GM10266 (cell line): ENCODE measurements around the gene C10orf71.

Experiments
- DNase-seq: peaks from one replicate; pipeline ENCODE4 v3.0.0; 2012; ENCODE audit errors: extremely low spot score
- TF ChIP-seq, protein P1 (sequence below): IDR thresholded peaks from 2 replicates; pipeline ENCODE4 v1.5.1; 2012; ENCODE audit warnings: mild to moderate bottlenecking, low read depth; ENCODE audit not compliant: control insufficient read depth, insufficient read depth; ENCODE audit errors: missing control alignments

C10orf71 gene

GRCh38 chr10:49300140-49300974 lies 1.4 kb downstream of the C10orf71 start:
- no peak for DNase-seq
- TF ChIP-seq, protein P1, sequence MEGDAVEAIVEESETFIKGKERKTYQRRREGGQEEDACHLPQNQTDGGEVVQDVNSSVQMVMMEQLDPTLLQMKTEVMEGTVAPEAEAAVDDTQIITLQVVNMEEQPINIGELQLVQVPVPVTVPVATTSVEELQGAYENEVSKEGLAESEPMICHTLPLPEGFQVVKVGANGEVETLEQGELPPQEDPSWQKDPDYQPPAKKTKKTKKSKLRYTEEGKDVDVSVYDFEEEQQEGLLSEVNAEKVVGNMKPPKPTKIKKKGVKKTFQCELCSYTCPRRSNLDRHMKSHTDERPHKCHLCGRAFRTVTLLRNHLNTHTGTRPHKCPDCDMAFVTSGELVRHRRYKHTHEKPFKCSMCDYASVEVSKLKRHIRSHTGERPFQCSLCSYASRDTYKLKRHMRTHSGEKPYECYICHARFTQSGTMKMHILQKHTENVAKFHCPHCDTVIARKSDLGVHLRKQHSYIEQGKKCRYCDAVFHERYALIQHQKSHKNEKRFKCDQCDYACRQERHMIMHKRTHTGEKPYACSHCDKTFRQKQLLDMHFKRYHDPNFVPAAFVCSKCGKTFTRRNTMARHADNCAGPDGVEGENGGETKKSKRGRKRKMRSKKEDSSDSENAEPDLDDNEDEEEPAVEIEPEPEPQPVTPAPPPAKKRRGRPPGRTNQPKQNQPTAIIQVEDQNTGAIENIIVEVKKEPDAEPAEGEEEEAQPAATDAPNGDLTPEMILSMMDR, result no peak

DNA sequence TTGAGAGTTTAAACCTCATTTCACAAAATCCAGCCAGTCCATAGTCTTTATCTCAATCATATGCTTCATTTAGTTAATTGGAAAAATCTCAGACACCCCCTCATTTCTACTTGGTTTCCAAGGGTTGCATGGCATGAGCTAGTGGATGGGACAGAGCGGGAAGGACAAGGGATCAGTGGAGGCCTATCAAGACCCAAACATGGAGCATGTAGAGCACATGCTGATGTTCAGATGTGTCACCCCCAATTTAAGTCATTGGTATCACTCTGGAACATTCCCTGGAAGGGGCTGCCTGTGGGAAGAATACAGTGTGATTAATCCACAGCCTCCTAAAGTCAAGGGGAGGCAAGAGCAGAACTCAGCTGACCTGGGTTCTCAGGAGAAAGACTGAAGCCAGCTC lies 2.3 kb downstream of the C10orf71 start:
- no peak for DNase-seq
- TF ChIP-seq, protein P1, result no peak

DNA sequence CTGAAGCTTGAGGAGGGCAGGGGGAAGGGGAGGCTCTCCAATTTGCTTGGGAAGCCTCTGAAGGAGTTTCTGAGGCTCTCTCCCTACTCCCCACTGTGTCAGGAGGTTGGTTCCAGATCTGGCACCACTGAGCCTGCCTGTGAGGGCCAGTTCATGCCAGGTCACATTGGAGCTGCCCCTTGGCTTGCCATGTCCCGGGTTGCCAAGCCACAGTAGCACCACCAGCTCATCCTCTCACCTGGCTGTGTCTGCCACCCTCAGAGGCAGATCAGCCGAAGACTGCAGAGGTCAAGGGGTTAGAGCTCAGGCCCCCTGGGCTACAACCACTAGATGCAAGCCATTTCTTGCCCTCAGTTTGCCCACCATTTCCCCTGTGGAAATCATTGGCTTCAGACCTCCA lies 3.1 kb downstream of the C10orf71 start:
- DNase-seq, result no peak
- TF ChIP-seq, protein P1, result no peak

DNA sequence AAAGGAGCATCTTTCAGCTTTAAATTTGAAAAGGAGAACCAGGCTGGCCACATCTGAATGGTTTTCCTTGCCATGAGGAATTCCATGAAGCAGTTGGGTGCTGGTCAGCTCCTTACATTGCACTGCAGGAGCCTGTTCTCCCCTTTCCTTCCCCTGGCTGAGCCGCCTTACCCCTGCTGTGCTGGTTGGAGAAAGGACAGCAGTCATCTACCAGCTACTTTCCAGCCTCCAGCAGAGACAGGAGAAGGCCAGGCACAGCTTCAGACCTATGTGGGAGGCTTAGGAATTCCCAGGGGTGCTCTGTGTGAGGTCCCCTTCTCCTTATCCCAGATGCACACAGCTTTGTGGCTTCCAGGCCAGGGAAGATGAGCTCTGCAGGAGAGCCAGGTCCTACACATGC lies 4.7 kb downstream of the C10orf71 start:
- no peak for DNase-seq
- TF ChIP-seq, protein P1, result no peak

DNA sequence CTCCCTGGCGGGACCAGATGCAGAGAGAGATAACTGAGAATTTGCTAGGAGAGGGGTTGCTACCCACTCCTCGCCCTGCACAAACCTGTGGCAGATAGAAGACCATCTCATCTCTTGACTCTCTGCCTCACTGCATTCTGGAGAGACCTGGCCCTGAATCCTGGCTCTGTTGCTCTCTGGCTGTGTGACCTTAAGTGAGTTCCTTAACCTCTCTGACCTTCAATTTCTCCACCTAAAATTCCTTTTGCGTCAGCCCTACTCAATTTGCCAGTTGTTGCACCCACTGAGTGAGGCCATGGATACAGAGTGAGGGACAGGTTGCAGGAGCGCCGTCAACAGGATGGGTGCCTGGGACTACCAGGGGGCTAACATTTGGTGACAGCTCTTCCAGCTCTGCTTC lies 5.2 kb downstream of the C10orf71 start:
- TF ChIP-seq, protein P1, result no peak
- DNase-seq, result no peak

DNA sequence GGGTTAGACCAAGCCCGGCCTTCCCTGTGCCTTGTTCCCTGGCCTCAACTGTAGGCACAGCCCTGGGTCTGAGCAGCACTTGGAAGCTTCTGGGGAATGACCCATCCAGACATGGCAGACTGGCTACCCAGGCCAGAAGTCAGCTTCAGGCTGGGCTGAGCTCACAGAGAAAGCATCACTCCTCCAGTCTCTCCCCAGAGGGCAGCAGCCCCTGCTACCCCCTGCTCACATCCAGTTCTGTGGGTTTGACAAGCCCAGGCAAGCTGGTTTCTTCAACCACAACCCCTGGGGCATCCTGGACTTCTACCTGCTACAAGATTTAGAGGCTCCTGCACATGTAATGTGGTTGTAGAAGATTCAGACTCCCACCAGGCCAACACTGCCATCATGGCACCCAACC lies 9.0 kb downstream of the C10orf71 start:
- TF ChIP-seq, protein P1, result no peak

DNA sequence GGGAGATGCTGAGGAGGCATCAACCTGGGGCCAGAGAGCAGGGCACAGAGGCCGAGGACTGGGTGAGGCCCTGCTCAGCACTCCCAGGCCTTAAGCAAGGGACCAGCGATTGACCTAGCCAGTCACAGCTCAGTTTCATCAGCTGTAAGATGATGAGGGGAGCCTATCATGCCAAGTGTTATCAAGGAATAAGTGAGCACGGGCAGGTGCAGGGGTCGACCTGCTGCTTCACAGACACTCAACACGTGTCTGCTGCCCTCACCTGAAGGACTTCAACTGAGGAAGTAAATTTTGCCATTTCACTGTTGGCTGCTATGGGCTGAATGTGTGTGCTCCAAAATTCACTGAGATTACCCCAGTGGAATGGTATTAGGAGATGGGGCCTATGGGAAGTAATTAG lies 9.9 kb downstream of the C10orf71 start:
- no peak for DNase-seq
- TF ChIP-seq, protein P1, result no peak

More for the DNA sequence above, 9.0 kb downstream of the C10orf71 start:
- DNase-seq, result no peak
